DMS53 (cell line): ENCODE measurements around the gene MYH11.
"Not testable (repeated sequence)": the region's sequence is repeated elsewhere in the genome, so short reads cannot be mapped to it uniquely, and the experiment has no call there.

Experiments used
- DNase-seq: peaks from one replicate; lab custom pipeline; 2025; lab: John Stamatoyannopoulos, UW

Gene MYH11

DNA sequence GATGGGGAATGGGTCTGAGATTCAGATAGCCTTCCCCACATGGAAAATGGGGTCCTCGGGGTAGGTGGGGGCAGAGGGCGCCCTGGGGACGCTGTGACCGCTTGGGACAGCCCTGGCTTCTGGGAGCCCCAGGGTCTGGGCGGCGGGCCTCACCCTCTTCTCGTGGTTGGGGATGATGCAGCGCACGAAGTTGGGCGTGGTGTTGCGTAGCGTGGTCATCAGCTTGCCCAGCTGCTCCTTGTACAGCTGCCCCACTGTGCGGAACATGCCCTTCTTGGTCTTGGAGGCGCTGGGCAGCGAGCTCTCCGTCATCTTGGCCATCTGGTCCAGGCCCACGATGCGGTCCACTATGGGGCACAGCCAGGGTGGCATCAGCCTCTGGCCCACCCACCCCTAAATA lies 106.8 kb downstream of the MYH11 start:
- DNase-seq = no peak

DNA sequence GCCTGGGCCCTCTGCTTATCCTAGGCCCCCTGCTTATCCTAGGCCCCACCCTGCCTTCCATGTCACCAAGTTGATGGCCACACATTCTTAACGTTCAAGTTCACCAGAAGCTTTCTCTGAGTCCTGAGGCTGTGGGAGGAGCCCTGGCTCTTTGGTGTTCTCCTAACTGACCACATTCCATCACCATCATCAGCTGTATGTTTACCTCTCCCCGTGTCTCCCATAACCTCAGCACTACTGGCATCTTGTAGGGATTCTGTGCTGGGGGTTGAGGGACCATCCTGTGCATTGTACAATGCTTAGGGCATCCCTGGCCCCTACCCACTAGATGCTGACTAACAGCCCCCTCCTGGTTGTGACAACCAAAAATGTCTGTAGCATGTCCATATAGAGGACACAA lies 107.5 kb downstream of the MYH11 start:
- no peak for DNase-seq

DNA sequence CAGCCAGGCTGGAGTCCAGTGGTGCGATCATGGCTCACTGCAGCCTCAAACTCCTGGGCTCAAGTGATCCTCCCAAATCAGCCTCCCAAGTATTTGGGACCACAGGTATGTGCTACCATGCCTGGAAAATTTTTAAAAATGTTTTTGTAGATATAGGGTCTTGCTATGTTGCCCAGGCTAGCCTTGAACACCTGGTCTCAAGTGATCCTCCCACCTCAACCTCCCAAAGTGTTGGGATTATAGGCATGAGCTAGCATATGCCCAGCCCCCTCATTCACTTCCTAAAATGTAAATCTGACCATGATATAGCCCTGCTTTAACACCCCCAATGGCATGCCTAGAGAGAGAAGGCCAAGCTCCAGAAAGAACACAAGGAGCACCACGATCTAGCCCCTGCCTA lies 108.2 kb downstream of the MYH11 start:
- DNase-seq = no peak

DNA sequence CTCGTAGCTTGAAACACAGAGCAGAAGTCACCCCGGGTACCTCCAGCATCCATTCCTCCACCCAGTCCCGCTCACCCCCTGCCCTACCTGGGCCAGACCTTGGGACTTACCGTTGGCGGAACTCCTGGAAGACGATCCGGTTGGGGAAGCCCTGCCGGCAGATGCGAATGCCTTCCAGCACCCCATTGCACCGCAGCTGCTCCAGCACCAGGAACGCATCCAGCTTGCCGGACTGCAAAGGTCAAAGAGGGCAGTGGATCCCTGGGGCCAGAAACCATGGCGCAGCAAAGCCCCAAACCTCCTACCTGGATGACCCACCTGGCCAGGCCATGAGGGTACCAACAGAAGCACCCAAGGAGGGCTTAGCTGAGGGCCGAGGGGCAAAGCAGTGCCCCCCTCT lies 108.9 kb downstream of the MYH11 start:
- DNase-seq = no peak

DNA sequence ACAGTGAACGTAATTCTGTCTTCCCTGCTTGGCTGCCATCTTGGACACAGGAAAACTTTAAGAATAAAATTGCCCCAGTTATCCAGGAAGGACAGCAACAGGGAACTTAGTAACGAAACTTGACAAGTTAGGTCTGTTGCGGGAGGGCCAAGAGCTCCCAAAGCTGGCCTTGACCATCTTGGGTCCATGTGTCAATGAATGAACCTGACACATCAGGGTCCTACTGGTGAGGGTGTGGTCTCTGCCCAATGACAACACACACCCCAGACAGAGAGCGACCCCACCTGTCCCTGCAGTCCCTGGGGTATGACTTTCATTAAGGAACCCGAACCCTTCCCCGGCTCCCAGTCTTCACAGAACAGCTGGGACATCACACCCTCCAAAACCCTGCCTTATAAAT lies 110.5 kb downstream of the MYH11 start:
- no peak for DNase-seq

DNA sequence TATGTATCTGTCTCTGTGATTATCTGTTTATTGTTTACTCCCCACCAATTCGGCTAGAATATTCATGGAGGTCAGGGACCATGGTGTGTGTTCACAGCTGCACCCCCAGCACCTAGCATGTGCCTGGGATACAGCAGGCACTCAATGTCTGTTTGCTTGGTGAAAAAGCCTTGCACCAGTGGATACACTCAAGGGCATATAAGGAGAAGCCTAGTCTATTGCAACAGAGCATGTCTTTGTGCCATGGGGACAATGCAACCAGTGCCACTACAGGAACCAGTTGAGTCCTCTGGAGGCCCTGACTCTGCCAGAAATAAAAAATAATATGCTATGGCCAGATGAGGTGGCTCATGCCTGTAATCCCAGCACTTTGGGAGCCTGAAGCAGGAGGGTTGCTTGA lies 113.2 kb downstream of the MYH11 start:
- DNase-seq = no peak

DNA sequence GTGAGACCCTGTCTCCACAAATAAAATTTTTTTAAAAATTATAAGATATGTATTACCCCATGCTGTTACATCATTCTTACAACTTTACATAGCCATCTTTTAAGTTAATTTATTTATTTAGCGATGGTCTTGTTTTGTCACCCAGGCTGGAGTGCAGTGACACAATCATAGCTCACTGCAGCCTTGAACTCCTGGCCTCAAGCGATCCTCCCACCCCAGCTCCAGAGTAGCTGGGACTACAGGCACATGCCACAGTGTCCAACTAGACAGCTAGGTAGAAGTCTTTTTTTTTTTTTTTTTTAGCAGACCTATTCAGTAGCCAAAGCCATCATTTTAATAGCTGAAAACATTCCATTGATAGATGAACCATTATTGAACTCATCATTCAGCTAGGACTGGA lies 114.1 kb downstream of the MYH11 start:
- DNase-seq = no peak

DNA sequence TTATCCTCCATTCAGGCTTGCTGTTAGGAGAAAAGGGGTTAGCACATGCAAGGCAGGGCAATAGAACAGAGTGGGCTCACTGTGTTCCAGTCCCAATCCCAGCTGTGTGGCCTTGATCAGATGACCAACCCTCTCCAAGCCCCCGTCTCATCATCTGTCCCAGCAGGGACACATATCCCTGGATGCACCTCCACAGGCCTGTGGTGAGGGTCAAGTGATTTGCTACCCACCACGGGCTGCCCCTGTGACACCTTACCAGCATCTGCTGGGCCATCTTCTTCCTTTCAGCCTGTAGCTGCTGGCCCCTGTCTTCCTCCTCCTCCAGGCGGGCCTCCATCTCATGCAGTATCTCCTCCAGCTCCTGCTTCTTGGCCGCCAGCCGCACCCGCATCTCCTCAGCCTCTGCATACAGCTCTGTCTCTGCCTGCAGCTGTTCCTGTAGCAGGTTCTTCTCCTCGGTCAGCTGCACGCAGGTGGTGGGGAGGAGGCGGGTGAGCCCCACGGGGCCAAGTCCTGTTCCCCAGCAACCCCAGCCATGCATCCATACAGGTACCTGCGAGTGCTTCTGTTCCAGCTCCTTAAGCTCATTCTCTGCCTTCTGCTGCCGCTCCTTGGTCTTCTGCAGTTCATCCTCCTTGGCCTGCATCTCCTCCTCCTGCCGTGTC lies 115.5 kb downstream of the MYH11 start:
- no peak for DNase-seq

DNA sequence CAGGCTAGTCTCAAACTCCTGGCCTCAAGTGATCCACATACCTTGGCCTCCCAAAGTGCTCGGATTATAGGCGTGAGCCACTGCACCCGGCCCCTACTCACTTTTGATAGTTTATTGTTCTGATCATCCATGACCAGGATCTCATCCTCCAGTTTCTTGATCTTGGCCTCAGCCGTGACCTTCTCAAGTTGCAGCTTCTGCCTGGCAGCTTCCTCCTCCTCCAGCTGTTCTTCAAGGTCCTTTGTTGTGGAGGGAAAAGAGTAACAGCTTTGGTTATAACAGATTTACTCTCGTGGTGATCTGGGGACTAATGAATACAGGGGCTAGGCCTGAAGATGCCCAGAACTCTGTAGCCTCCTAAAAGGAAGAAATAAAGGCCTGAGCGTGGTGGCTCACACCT lies 116.9 kb downstream of the MYH11 start:
- no peak for DNase-seq

DNA sequence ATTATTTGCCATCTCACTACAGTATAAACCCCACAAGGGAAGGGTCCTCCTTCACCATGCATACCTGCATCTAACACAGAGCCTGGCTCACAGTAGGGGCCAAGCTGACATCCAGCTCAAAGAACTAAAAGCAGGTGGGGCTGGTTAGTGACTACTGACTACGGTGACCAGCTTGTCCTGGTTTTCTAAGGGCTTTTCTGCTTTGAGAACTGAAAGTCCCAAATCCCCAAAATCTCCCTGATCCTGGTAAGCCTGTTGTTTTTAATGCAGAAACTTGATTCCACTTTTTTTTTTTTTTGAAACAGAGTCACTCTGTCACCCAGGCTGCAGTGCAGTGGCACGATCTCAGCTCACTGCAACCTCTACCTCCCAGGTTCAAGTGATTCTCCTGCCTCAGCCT lies 117.4 kb downstream of the MYH11 start:
- DNase-seq = no peak

DNA sequence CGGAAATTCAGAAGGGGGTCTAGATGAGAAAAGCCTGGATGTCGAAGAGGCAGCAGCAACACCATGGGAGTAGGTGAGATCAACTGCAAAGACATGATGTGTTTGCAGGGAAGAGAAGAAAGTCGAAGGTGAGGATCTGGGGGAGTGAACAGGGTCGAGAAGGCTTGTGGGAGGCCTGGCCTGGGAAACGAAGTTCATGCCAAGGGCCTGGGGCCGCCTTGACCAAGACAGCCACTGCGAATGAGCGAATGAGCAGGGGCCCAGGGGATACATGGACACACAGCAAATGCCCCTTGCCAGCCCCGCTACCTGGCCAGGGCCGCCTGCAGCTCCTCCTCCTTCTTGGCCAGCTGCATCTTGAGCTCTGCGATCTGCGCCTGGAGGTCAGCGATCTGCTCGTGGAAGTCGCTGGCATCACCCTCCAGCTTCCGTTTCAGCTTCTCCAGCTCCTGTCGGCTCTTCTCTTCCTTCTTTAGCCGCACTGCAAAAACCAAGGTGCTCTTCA lies 119.6 kb downstream of the MYH11 start:
- DNase-seq = no peak

DNA sequence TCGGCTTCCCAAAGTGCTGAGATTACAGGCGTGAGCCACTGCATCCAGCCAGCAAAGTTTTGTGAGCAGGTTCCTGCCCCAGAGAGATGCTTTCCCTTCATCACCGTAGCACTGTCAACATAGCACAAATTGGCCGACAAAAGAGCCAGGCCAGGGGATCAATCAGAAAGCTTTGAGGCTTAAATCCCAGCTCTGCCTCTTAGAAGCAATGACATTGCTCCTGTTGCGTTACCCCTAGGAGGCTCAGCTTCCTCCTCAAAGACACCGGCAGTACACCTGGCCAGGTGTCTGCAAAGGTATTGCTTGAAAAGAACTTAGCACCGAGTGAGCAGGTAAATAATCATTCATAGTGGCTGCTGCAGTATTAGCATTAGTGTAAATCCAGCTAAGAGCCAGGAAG lies 120.3 kb downstream of the MYH11 start:
- DNase-seq = no peak

DNA sequence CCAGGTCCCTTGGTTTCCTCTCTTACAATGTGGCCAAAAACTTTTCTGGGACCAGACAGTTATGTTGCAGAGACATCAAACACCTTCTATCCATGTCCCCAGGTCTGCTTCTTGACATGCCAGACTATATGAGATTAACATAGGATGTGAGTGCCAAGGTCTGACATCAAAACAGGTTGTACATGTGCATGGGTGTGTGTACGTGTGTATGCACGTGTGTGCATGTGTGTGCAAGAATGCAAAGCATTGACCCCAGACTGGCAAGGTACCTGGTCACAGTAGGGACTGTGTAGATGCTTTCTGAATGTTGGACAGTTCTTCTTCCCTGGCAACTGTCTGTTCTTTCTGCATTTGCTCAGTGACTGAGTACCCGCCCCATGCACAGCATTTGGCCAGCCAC lies 121.2 kb downstream of the MYH11 start:
- no peak for DNase-seq

DNA sequence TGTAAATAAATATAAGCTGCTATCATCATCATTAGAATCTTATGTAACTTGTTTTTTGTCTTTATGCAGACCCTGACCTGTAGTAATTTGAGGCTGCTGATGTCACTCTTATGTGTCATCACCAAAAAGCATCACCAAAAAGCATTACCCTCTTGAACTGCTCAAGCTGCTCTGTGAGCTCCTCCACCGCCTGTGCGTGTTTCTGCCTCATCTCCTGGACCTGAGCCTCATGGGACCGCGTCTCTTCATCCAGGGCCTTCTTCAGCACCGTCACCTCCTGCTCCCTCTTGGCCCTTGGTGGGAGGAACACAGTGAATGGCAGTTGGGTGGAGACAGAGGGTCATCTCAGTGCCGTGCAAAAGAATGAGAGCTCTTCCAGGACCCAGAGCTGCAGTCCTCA lies 124.4 kb downstream of the MYH11 start:
- DNase-seq = no peak

DNA sequence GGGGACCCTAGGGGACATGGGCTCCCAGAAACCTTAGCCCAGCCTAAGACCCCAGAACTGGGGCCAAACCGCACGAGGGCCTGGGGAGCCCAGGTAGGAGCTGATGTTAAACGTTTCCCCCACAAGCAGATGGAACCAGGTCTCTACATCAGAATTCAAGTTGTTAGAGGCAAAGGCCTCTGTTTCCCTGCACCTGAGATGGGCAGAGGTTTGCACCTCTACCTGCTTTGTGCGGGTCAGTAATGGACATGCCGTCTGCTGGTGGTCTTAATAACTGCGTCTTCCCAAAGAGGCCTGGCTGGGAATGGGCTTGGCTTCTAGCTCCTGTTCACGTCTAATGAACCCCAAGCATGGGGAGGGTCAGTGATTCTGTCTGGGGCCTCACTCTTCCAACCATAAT lies 127.7 kb downstream of the MYH11 start:
- no peak for DNase-seq

DNA sequence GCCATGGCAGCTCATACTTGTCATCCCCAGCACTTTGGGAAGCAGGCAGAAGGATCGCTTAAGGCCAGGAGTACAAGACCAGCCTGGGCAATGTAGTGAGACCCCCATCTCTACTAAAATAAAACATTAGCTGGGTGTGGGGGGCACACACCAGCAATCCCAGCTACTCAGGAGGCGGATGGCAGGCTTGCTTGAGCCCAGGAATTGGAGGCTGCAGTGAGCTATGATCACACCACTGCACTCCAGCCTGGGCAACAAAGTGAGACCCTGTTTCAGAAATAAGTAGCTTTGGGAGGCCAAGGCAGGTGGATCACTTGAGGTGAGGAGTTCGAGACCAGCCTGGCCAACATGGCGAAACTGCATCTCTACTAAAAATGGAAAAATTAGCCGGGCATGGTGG lies 129.1 kb downstream of the MYH11 start:
- DNase-seq = not testable (repeated sequence)

DNA sequence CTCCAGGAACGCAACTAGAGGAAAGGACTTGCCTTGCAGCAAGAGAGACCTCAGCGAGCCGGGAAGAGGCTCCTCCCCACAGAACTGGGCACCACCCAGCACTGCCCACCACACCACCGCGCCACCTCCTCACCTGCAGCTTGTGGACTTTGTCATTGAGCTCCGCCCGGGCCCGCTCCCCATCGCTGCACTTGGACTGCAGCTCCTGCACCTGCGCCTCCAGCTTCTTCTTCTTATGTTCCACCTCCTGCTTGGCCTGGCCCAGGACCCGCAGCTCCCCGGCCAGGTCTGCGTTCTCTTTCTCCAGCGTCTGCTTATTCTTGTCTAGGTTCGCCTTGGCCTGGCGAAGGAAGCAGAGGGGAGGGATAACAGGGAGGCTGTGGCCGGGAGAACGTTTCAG lies 130.1 kb downstream of the MYH11 start:
- DNase-seq = peak; percentile 67

DNA sequence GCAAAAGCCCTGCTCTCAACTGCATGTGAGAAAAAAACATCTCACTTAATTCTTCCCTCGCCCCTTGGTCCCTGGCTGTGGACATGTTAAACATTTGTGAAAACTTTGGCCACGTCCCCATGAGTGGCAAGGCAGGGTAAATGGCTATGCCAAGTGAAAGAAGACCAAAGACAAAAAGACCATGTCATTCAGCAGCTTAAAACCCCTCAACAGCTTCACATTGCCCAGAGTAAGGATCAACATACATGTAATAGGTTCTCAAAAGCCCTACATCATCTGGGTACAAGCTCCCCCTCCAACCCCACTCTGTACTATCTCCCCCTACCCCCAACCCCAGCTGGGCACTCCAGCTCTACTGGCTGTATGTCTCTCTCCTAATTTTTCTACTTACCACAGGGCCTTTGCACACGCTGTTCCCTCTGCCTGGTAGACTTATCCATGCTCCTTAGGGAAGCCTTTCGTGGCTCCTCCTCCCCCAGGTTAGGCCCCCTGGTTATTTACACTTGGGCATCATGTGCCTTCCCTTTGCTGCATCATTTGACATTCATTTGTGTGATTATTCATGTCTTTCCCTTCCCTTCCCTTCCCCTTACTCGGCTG lies 131.1 kb downstream of the MYH11 start:
- no peak for DNase-seq

DNA sequence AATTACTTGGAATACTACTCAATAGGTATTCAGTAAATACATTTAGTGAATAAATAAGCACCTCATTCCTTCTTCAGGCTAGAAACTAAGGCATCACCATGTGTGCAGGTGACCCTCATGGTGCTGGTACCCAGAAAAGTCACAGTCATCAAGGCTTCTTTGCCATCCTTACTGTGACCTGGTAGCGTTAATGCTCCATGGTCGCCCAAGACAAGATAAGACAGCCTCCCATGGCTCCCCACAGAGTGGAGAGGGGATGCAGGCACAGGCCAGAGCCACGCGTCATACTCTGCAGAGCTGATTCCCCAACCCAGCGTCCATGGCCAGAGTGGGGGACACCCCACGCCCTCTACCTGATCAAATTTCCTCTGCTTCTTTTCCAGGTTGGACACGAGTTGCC lies 133.0 kb downstream of the MYH11 start:
- DNase-seq = no peak

DNA sequence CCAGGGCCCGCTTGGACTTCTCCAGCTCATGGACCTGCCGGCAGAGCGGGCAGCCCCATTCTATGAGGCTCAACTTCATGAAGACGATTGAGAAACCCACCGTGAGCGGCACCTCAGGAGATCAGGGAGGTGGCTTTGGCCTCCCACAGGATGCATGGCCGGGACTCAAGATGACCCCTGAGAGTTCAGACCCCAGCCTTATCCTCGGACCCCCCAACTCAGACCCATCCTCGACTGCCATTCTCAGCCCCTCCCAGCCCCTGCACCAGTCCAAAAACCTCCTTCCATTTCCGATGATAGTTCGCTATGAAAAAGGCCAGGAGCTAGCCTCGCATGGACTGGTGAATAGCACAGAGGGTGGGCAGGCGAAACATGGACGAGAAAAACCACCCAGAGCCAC lies 135.8 kb downstream of the MYH11 start:
- no peak for DNase-seq

DNA sequence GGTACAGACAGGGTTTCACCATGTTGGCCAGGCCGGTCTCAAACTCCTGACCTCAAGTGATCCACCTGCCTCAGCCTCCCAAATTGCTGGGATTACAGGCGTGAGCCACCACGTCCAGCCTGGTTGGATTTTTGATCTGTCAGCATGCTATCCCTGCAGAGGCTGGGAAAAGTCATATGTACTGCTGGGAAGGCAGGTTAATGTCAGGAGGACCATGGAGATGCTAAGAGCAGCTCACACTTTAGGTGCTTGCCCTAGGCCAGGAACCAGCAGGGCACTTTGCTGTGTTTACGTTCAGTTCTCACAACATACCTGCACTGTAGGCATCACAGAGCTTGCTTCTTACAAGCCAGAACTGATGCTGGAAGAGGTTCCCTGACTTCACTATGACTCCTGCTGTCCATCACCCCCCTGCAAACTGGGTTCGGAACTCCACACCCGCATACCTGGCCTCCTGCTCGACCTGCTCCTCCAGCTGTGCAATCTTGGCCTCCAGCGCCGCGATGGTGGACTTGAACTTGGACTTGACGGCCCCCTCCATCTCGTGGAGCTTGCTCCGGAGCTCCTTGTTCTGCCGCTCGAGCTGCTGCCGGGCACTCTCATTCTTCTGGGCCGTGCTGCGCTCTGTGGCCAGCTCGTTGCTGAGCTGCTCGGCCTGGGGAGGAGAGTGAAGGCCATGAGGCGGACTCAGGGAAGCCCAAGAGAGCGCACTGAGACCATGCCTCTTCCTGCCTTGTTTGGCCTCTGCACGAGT lies 140.0 kb downstream of the MYH11 start:
- no peak for DNase-seq

DNA sequence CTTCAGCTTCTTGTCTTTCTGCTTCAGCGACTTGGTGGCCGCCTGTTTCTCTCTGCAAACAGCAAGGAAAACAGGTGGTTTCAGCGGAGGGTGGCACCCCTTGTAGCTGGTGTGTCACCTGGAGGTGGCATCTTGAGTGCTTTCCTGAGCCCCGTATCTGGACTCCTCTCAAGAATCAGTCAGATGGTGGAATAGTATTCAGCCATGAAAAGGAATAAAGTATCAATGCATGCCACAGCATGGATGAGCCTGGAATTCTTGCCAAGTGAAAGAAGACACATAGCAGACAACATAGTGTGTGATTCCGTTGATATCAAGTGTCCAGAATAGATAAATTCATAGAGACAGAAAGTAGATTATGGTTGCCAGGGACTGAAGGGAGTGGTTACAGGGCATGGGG lies 141.6 kb downstream of the MYH11 start:
- no peak for DNase-seq

DNA sequence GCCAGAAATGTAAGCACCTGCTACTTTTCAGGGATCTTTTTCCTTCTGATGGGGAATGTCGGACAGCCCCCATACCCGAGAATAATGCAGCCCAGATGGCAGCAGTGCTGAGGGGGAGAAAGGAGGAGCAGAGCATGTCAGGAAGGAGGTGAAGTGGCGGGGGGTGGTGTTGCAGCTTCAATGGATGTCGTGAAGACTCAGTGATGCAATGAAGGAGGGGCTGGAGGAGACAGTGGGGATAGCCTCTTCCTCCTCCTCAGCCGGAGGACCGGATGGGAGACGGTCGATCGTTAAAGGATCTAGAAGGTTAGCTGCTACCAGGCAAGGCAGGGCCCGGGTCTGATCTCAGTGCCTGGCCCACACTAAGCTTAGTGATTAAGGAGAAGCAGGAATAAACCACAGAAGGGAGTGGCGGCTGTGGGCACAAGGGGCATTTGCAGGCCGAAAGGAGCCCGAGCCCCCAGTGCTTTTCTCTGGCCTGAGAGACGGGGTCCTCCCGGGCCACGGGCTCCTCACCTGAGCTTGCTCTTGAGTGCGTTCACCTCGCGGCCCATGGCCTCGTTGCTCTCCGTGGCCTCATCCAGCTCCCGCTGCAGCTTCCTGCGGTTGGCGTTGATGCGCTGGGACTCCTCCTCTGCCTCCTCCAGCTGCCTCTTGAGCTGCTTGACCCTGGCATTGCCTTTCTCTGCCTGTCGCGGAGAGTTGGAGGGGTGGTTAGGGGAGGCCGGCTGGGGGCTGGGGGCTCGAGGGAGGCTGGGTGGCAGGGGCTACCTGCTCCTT lies 142.2 kb downstream of the MYH11 start:
- no peak for DNase-seq
